Smooth muscle cell (in vitro differentiated cells): ENCODE measurements around the gene IL27RA. TPM values are rescaled to one million over a fixed set of nuclear protein-coding genes. Genes with fewer than 3 reads are reported as not detected.

Experiments used
- DNase-seq: peaks from one replicate; lab custom pipeline; 2025; ENCODE audit not compliant: unreplicated experiment; lab: John Stamatoyannopoulos, UW
- H2AFZ ChIP-seq: fragments of 200-600 bp; sonication (generic); 2 replicates; pipeline ENCODE4 v1.6.0; 2016; ENCODE audit warnings: antibody characterized with exemption, low read depth, mild to moderate bottlenecking
- H3F3A ChIP-seq: fragments of 200-600 bp; sonication (generic); 2 replicates; pipeline ENCODE4 v1.6.0; 2017; ENCODE audit warnings: antibody characterized with exemption, low read depth
- H3K27ac ChIP-seq: fragments of 200-600 bp; sonication (generic); 2 replicates; pipeline ENCODE4 v1.5.1; 2016; ENCODE audit warnings: low read depth, mild to moderate bottlenecking
- H3K27me3 ChIP-seq: fragments of 200-600 bp; sonication (generic); 2 replicates; pipeline ENCODE4 v1.6.1; 2016; ENCODE audit warnings: low read depth, mild to moderate bottlenecking
- H3K36me3 ChIP-seq: fragments of 200-600 bp; sonication (generic); 2 replicates; pipeline ENCODE4 v1.5.1; 2016; ENCODE audit warnings: low read depth
- H3K4me1 ChIP-seq: fragments of 200-600 bp; sonication (generic); 2 replicates; pipeline ENCODE4 v1.5.1; 2016; ENCODE audit warnings: low read depth
- H3K4me2 ChIP-seq: fragments of 200-600 bp; sonication (generic); 2 replicates; pipeline ENCODE4 v1.6.0; 2016; ENCODE audit warnings: mild to moderate bottlenecking
- H3K4me3 ChIP-seq: fragments of 200-600 bp; sonication (generic); 2 replicates; pipeline ENCODE4 v1.5.1; 2016; ENCODE audit warnings: mild to moderate bottlenecking
- H3K79me2 ChIP-seq: fragments of 200-600 bp; sonication (generic); 2 replicates; pipeline ENCODE4 v1.6.0; 2016; ENCODE audit warnings: low read depth, mild to moderate bottlenecking
- H3K9ac ChIP-seq: fragments of 200-600 bp; sonication (generic); 2 replicates; pipeline ENCODE4 v1.6.0; 2016; ENCODE audit warnings: low read depth
- H3K9me3 ChIP-seq: fragments of 200-600 bp; sonication (generic); replicated peaks from 2 replicates; pipeline ENCODE4 v1.5.1; 2016; ENCODE audit warnings: low read depth
- H4K20me1 ChIP-seq: fragments of 200-600 bp; sonication (generic); 2 replicates; pipeline ENCODE4 v1.6.0; 2016; ENCODE audit warnings: low read depth
- WGBS: methylation state at CpG from one replicate; pipeline ENCODE4 v1.1.7; 2016; ENCODE audit warnings: low lambda C conversion rate; 5-methylcytosine and 5-hydroxymethylcytosine counted together
- polyA plus RNA-seq: library from polyadenylated mRNA; unstranded; fragments of >200 nt; fragmentation: Nextera tagmentation; extraction: Ambion mirVana; gene quantifications from 2 replicates; pipeline ENCODE4 v1.2.1, GENCODE V29; 2016
- total RNA-seq: library from RNA; depleted of rRNA; stranded (reverse); fragments of >200 nt; gene quantifications from 2 replicates; pipeline ENCODE4 v1.2.3, GENCODE V29; 2014
- TF ChIP-seq, protein P1 (sequence below): fragments of 200-600 bp; sonication (generic); IDR thresholded peaks from 2 replicates; pipeline ENCODE4 v1.5.1; 2017; ENCODE audit warnings: borderline replicate concordance, mild to moderate bottlenecking, antibody characterized with exemption; ENCODE audit not compliant: insufficient read depth, poor library complexity, severe bottlenecking

Gene IL27RA
- total and polyA plus RNA-seq, 2 experiments from 2014 or later, result 3.1 to 3.8 TPM

DNA sequence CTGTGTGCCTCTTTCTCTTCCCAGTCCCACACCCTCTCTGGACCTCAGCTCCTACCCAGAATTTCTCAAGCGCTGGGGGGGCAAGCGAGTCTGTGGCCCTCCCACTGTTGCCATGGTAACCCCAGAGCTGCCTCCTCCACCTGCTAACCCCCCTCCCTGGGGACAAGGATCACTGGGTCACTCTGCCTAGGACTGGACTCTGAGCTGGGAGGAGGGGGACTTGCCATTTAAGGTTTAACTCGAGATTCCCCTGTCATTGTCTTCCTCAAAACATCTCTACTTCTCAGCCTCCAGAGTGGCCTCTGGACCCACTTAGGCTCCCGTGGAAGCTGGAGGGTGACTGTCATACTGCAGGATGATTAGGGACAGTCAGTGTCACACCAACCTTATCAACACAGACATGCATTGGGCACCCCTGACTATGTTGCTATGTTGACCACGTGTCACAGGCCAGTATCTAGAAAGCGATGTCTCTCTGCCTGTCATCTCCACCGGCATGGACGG, 28.1 kb downstream of the IL27RA start:
- no peak overlapping the region for H3K27ac ChIP-seq
- TF ChIP-seq, protein P1, sequence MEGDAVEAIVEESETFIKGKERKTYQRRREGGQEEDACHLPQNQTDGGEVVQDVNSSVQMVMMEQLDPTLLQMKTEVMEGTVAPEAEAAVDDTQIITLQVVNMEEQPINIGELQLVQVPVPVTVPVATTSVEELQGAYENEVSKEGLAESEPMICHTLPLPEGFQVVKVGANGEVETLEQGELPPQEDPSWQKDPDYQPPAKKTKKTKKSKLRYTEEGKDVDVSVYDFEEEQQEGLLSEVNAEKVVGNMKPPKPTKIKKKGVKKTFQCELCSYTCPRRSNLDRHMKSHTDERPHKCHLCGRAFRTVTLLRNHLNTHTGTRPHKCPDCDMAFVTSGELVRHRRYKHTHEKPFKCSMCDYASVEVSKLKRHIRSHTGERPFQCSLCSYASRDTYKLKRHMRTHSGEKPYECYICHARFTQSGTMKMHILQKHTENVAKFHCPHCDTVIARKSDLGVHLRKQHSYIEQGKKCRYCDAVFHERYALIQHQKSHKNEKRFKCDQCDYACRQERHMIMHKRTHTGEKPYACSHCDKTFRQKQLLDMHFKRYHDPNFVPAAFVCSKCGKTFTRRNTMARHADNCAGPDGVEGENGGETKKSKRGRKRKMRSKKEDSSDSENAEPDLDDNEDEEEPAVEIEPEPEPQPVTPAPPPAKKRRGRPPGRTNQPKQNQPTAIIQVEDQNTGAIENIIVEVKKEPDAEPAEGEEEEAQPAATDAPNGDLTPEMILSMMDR, result no peak
- no peak overlapping the region for H2AFZ ChIP-seq
- no peaks in the 10 kb centered on the region for H4K20me1 ChIP-seq
- H3K36me3 ChIP-seq, result no peaks in the 10 kb centered on the region
- no peak overlapping the region for H3K9ac ChIP-seq
- H3K4me2 ChIP-seq, result no peak overlapping the region
- H3K4me3 ChIP-seq, result no peak overlapping the region
- no peaks in the 10 kb centered on the region for H3K79me2 ChIP-seq
- H3F3A ChIP-seq, result no peaks in the 10 kb centered on the region
- DNase-seq, result no peak
- peaks cover 9% of the 10 kb centered on the region for H3K27me3 ChIP-seq
- WGBS, result 69% methylated on average over 8 of the region's 8 CpGs
- H3K9me3 ChIP-seq, result no peaks in the 10 kb centered on the region
- H3K4me1 ChIP-seq, result no peaks in the 10 kb centered on the region

DNA sequence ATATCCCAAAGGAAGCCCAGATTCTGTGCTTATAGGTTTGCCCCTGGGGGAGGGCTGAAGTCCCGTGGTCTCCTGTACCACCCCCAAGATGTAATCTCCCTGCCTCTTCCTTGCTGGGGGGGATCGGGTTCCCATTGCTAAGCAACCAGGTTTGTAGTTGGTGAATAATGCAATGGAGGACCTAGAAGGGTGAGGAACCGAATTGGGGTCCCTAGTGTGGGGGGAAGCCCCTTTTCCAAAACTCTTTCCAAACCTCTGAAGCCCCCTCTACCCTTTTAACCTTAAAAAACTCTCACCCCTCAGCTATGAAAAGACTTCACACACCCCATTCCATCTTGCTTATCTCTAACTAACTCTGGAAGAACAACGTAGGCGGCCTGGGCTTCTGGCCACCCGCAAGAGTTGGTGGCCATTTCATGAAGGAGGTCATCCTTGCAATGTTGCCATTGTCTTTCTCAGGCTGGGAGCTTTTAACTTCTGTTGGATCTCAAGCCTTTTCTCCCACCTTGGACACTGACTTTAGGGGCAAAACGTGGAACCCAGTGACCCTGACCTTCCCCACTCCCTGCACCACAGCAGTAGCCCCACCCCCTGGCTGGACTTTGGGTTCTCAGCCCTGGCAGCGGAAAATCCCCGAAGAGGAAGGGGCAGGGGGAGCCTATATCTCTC, 29.7 kb downstream of the IL27RA start:
- Histone ChIP-seq H3K27me3 (peaks cover 9% of the 10 kb centered on the region), H3K79me2 (no peaks in the 10 kb centered on the region), H4K20me1 (no peaks in the 10 kb centered on the region), H2AFZ (no peak overlapping the region), H3F3A (no peaks in the 10 kb centered on the region), H3K4me1 (no peaks in the 10 kb centered on the region), H3K4me3 (no peak overlapping the region), H3K36me3 (no peaks in the 10 kb centered on the region), H3K27ac (no peak overlapping the region), H3K4me2 (no peak overlapping the region), H3K9ac (no peak overlapping the region), H3K9me3 (no peaks in the 10 kb centered on the region)
- WGBS, result 67% methylated on average over 9 of the region's 9 CpGs
- TF ChIP-seq, protein P1, result no peak
- no peak for DNase-seq

DNA sequence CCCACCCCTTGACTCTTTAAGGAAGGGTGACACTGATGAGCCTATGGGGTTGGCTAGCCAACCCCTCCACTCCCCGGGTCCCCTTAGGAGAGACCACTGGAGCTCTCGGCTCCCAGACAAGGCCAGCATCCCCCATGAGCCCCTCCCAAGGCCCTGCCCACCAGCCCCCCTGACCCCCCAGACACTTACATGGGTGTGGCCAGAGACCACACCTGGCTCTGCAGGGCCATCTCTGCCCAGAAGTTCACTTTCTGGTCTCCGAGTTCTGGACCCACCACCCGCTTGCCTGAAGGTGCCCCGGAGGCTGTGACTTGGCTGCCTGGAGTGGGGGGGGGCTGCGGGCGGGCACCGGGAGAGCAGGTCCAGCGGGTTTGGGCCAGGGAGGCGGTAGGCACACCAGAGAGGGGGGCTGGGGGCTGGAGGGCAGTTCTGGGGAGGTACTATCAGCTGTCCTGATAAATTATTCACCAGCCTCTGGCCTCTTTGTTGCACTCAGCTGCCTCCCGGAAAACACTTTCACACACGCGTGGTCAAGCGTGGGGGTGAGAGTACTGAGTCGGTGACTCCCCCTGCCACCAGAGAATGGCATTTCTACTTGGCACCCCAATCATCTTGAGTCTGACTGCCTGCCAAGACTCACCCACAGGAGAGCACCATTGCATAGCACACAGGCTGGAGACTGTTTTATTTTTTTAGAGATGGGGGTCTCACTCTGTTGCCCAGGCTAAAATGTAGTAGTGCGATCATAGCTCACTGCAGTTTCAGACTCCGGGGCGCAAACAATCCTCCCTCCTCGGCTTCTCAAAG, 30.4 kb downstream of the IL27RA start, which contains the start of gene PALM3:
Gene PALM3, minus strand, starts transcription at position 326 of the 807 bp plus-strand sequence. Its CDS starts 96 bp downstream, at position 230.
- Histone ChIP-seq H3K27ac (no peak within 1 kb of the TSS), H3K4me1 (no peaks in the 10 kb centered on the region), H3K9ac (no peak within 1 kb of the TSS), H3K4me3 (no peak within 1 kb of the TSS), H3K9me3 (no peaks in the 10 kb centered on the region), H3K36me3 (no peaks in the 10 kb centered on the region), H2AFZ (no peak within 1 kb of the TSS), H4K20me1 (no peaks in the 10 kb centered on the region), H3K79me2 (no peaks in the 10 kb centered on the region), H3K4me2 (no peak within 1 kb of the TSS), H3K27me3 (peaks cover 9% of the 10 kb centered on the region), H3F3A (no peaks in the 10 kb centered on the region)
- DNase-seq, result no peak
- WGBS, result 77% methylated on average over 18 of the region's 19 CpGs
- TF ChIP-seq, protein P1, result no peak
